Measurements from ENCODE around the gene TP73. TPM values are rescaled to one million over a fixed set of nuclear protein-coding genes. Genes with fewer than 3 reads are reported as not detected.

TP73 gene
- total RNA-seq, 1 donor from 2014 or later = 0.05 TPM

GRCh38 chr1:3649342-3650247 is 2.7 kb upstream of the TP73 start, which contains the start of gene WRAP73:
WRAP73 (minus strand) TSS chr1:3650103; CDS start chr1:3649999, 104 bp downstream.
- H3K4me3 ChIP-seq = peak within 1 kb of the TSS; percentile 94
- H3K36me3 ChIP-seq = peaks cover 28% of the 10 kb centered on the region
- TF ChIP-seq, protein P1, sequence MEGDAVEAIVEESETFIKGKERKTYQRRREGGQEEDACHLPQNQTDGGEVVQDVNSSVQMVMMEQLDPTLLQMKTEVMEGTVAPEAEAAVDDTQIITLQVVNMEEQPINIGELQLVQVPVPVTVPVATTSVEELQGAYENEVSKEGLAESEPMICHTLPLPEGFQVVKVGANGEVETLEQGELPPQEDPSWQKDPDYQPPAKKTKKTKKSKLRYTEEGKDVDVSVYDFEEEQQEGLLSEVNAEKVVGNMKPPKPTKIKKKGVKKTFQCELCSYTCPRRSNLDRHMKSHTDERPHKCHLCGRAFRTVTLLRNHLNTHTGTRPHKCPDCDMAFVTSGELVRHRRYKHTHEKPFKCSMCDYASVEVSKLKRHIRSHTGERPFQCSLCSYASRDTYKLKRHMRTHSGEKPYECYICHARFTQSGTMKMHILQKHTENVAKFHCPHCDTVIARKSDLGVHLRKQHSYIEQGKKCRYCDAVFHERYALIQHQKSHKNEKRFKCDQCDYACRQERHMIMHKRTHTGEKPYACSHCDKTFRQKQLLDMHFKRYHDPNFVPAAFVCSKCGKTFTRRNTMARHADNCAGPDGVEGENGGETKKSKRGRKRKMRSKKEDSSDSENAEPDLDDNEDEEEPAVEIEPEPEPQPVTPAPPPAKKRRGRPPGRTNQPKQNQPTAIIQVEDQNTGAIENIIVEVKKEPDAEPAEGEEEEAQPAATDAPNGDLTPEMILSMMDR (IDR thresholded peaks at IDR 0.05; ENCODE audit: borderline replicate concordance) = peak; percentile 23
- intact Hi-C loops (cut with micrococcal nuclease) = no loop called here
- H3K27ac ChIP-seq (replicated peaks) = peak within 1 kb of the TSS; percentile 62
- peak; percentile 90 for DNase-seq
- H3K27me3 ChIP-seq (ENCODE audit: low read depth) = peaks cover 44% of the 10 kb centered on the region
- H3K9me3 ChIP-seq (replicated peaks) = no peaks in the 10 kb centered on the region
- H3K4me1 ChIP-seq = peaks cover 51% of the 10 kb centered on the region

DNA sequence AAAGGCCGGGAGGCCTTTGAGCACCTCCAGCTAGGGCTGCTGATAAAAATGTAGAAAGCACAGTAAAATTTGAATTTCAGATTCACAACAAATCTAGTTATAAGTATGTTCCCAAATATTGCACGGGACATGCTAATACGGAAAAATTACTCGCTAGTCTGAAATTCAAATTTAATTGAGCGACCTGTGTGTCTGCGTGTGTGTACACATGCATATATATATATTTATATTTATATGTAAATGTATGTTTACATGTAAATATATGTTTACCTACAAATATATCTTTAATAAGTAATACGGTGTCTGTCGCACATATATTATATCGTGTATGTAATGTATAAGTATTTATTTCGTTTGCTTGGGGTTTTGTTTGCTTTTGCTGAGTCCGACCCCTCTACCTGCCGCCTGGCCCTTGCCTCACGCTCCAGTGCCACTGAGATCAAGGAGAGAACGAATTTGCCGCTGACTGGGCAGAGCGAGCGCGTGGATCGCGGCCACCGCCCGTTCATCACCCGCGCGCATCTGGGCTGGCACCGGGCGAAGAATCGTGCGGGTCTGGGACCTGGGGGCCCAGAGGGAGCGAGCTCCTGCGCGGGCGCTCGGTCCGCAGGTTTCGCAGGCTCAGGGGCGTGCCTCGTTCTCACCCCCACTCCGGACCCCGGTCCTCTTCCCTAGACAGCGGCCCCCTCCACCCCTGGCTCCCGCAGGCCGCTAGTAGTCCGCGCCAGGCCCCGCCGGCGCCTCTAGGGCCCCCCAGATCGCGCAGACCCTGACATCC is 1.9 kb upstream of the TP73 start:
- Histone ChIP-seq H3K9me3 (replicated peaks) (no peaks in the 10 kb centered on the region), H3K36me3 (peaks cover 20% of the 10 kb centered on the region), H3K27ac (replicated peaks) (no peak overlapping the region), H3K4me1 (peaks cover 56% of the 10 kb centered on the region), H3K27me3 (ENCODE audit: low read depth) (peaks cover 53% of the 10 kb centered on the region), H3K4me3 (peak overlapping the region; percentile 94)
- DNase-seq = no peak
- TF ChIP-seq, protein P1 (IDR thresholded peaks at IDR 0.05; ENCODE audit: borderline replicate concordance) = no peak
- intact Hi-C loops (cut with micrococcal nuclease) = no loop called here

GRCh38 chr1:3651026-3651929 is 1.0 kb upstream of the TP73 start:
- no peak for DNase-seq
- Histone ChIP-seq H3K27me3 (ENCODE audit: low read depth) (peaks cover 60% of the 10 kb centered on the region), H3K27ac (replicated peaks) (no peak overlapping the region), H3K4me3 (peak overlapping the region; percentile 94), H3K9me3 (replicated peaks) (no peaks in the 10 kb centered on the region), H3K4me1 (peaks cover 56% of the 10 kb centered on the region), H3K36me3 (peaks cover 11% of the 10 kb centered on the region)
- intact Hi-C loops (cut with micrococcal nuclease) = no loop called here
- TF ChIP-seq, protein P1 (IDR thresholded peaks at IDR 0.05; ENCODE audit: borderline replicate concordance) = no peak

- no peaks in the 10 kb centered on the region for H3K9me3 ChIP-seq (replicated peaks)
- peaks cover 74% of the 10 kb centered on the region for H3K27me3 ChIP-seq (ENCODE audit: low read depth)
- no peak for DNase-seq
- TF ChIP-seq, protein P1 (IDR thresholded peaks at IDR 0.05; ENCODE audit: borderline replicate concordance) = no peak
- H3K4me1 ChIP-seq = peaks cover 56% of the 10 kb centered on the region
- intact Hi-C loops (cut with micrococcal nuclease) = no loop called here
- H3K4me3 ChIP-seq = peak overlapping the region; percentile 94
- no peaks in the 10 kb centered on the region for H3K36me3 ChIP-seq
- no peak overlapping the region for H3K27ac ChIP-seq (replicated peaks)
Observed at GRCh38 chr1:3652548-3653285, 401 bp downstream of the TP73 start.

Data from left ventricle myocardium inferior (tissue), 1 donor.